HepG2 (cell line): ENCODE data around the gene KCNAB1.

Experiments
- CBFB ChIP-seq: sonication (generic); formaldehyde crosslinking; IDR thresholded peaks from 2 replicates; pipeline ENCODE4 v1.4.0; 2020; ENCODE audit warnings: missing genetic modification reagents
- MEF2D ChIP-seq: sonication (generic); formaldehyde crosslinking; IDR thresholded peaks from 2 replicates; pipeline ENCODE4 v1.5.1; 2020; ENCODE audit warnings: mild to moderate bottlenecking, missing genetic modification reagents
- NONO ChIP-seq, 2 experiments: fragments of 450-650 bp in 1 of 2; sonication (generic) in 1 of 2; formaldehyde crosslinking in 1 of 2; IDR thresholded peaks in 1 of 2; conservative IDR thresholded peaks in 1 of 2; 2 replicates each; pipeline versions ENCODE4 v1.6.1 to v1.8.0; 2017 to 2022; ENCODE audit warnings: mild to moderate bottlenecking in 1 of 2, missing genetic modification reagents in 1 of 2, moderate library complexity in 1 of 2
- ONECUT2 ChIP-seq: sonication (generic); formaldehyde crosslinking; IDR thresholded peaks from 2 replicates; pipeline ENCODE4 v1.4.0; 2020; ENCODE audit warnings: missing genetic modification reagents
- STAG1 ChIP-seq: sonication (generic); formaldehyde crosslinking; IDR thresholded peaks from 2 replicates; pipeline ENCODE4 v1.4.0; 2020; ENCODE audit warnings: missing genetic modification reagents
- ZKSCAN8 ChIP-seq: IDR thresholded peaks from 2 replicates; pipeline ENCODE4 v1.6.1; 2016; ENCODE audit warnings: borderline replicate concordance, missing genetic modification reagents, missing compliant biosample characterization
- ZNF282 ChIP-seq: fragments of 450-650 bp; IDR thresholded peaks from 2 replicates; pipeline ENCODE4 v1.6.1; 2018; ENCODE audit not compliant: partially characterized antibody
- ZNF569 ChIP-seq: sonication (generic); formaldehyde crosslinking; IDR thresholded peaks from 2 replicates; pipeline ENCODE4 v1.5.0; 2020; ENCODE audit warnings: mild to moderate bottlenecking, missing genetic modification reagents, moderate library complexity, borderline replicate concordance
- TF ChIP-seq, protein P1 (sequence below): sonication (generic); formaldehyde crosslinking; IDR thresholded peaks from 2 replicates; pipeline ENCODE4 v1.4.0; 2020; ENCODE audit warnings: missing genetic modification reagents

DNA sequence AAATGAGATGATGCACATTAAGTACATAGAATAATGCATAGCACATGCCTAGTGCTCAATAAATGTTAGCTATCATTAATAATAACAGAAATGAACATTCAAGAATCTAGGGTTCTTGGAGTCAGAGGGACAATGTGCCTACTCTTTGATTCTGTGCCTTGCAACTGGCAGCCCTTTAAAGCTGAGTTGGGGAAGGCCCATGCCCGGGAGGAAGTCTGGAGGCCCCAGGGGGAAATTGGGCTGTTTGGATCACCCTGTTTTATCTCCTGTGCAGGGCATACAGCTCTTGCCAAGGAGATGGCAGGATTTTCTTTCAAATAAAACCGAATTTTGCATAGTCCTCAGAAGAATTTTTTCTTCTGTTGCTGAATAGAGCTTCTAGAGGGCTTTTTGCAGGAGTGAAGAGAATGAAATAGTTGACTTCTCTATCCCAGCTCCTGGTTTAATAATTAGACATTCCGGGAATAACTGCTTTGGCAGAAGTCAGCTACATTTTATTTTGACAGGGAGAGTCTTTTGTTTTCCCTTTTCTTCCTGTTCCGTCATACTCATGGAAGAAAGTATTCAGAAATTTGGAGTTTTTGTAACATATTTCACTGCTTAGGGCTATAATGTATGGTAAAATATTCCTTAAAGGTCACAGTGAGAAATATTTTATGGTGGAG, 18.0 kb upstream of the KCNAB1 start:
- no peak for TF ChIP-seq ZNF569
- no peak for TF ChIP-seq ONECUT2 (CRISPR knock-in tag)
- TF ChIP-seq NONO (IDR thresholded peaks at IDR 0.05) = no peak
- TF ChIP-seq NONO (CRISPR knock-in tag; conservative IDR thresholded peaks at IDR 0.05) = no peak
- TF ChIP-seq ZNF282 = no peak
- TF ChIP-seq, protein P1, sequence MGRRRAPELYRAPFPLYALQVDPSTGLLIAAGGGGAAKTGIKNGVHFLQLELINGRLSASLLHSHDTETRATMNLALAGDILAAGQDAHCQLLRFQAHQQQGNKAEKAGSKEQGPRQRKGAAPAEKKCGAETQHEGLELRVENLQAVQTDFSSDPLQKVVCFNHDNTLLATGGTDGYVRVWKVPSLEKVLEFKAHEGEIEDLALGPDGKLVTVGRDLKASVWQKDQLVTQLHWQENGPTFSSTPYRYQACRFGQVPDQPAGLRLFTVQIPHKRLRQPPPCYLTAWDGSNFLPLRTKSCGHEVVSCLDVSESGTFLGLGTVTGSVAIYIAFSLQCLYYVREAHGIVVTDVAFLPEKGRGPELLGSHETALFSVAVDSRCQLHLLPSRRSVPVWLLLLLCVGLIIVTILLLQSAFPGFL (CRISPR knock-in tag) = no peak
- no peak for TF ChIP-seq CBFB (CRISPR knock-in tag)
- no peak for TF ChIP-seq MEF2D
- no peak for TF ChIP-seq STAG1
- TF ChIP-seq ZKSCAN8 (CRISPR knock-in tag) = no peak
